GM12875 (cell line): Measurements from ENCODE around the gene ATP13A2.

ENCODE experiments used
- H3K4me3 ChIP-seq: one replicate; pipeline ENCODE4 v1.5.1; 2011; ENCODE audit warnings: low read depth, low read length, control low read depth
- CTCF ChIP-seq: IDR thresholded peaks from 2 replicates; pipeline ENCODE4 v1.5.1; 2011; ENCODE audit warnings: low read depth, mild to moderate bottlenecking, control low read depth, inconsistent platforms, low read length, moderate library complexity, borderline replicate concordance; ENCODE audit not compliant: insufficient read depth

The ATP13A2 gene

GRCh38 chr1:17023102-17023501, 11.4 kb upstream of the ATP13A2 start:
- no peak overlapping the region for H3K4me3 ChIP-seq
- no peak for TF ChIP-seq CTCF

GRCh38 chr1:17021896-17022295, 10.2 kb upstream of the ATP13A2 start:
- no peak overlapping the region for H3K4me3 ChIP-seq
- no peak for TF ChIP-seq CTCF

GRCh38 chr1:17020502-17020901, 8.8 kb upstream of the ATP13A2 start:
- no peak for TF ChIP-seq CTCF
- H3K4me3 ChIP-seq: no peak overlapping the region

GRCh38 chr1:17018849-17019248, 7.1 kb upstream of the ATP13A2 start:
- no peak for TF ChIP-seq CTCF
- no peak overlapping the region for H3K4me3 ChIP-seq

GRCh38 chr1:17017435-17017834, 5.7 kb upstream of the ATP13A2 start:
- H3K4me3 ChIP-seq: no peak overlapping the region
- TF ChIP-seq CTCF: no peak

GRCh38 chr1:17016317-17016661, 4.6 kb upstream of the ATP13A2 start:
- no peak for TF ChIP-seq CTCF
- no peak overlapping the region for H3K4me3 ChIP-seq

- no peak overlapping the region for H3K4me3 ChIP-seq
- TF ChIP-seq CTCF: no peak
Measured at GRCh38 chr1:17014671-17015567, 3.2 kb upstream of the ATP13A2 start.
